Measurements from ENCODE around the gene FAM240B. TPM values are rescaled to one million over a fixed set of nuclear protein-coding genes. Genes with fewer than 3 reads are reported as not detected.

The FAM240B gene
- total and polyA plus RNA-seq, 2 of the 13 experiments (the other 11 are each of a cell fraction or from before 2014, with no cell fraction given), result not detected

DNA sequence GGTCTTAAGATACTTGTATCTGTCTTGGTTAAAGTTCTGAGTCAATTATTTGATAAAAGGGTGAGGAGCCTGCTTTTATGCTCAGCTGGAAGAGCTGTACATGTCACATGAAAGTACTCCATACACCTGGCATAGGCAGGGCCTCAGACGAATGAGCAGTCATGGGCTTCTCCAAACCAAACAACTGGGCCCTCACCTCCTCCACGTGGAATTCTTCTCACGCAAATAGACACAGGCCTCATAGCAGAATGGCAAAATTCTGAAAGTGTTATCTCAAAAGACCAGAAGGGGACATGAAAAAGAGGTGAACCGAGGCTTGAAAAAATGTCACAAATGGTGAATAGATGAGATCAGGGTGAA, 48.6 kb downstream of the FAM240B start:
- 13% methylated on average over 4 of the region's 4 CpGs for WGBS (ENCODE audit: low lambda C conversion rate)
- no peak for TF ChIP-seq EHMT2 (IDR thresholded peaks at IDR 0.05; ENCODE audit: borderline replicate concordance, low read depth, low read length)
- Histone ChIP-seq H3K36me3 (replicated peaks in 1 of 2; ENCODE audit: control insufficient read depth in 1 of 2, insufficient read depth in 2 of 2, low read length in 2 of 2) (no peaks in the 10 kb centered on the region), H2AFZ (ENCODE audit: low read length) (no peak overlapping the region), H3K4me3 (replicated peaks in 1 of 3; ENCODE audit: insufficient read depth in 1 of 3, low read depth in 2 of 3, low read length in 3 of 3) (no peak overlapping the region), H3K4me1 (ENCODE audit: insufficient read depth, low read length) (peaks cover 23% of the 10 kb centered on the region), H3K9me3 (ENCODE audit: low read length) (no peaks in the 10 kb centered on the region), H3K4me2 (ENCODE audit: low read depth, low read length) (no peak overlapping the region), H3K79me2 (ENCODE audit: insufficient read depth, low read length) (no peaks in the 10 kb centered on the region), H3K27ac (ENCODE audit: extremely low read length, insufficient read depth, low read length) (no peak overlapping the region), H3K9ac (ENCODE audit: insufficient read depth, low read depth, low read length) (no peak overlapping the region), H3K27me3 (ENCODE audit: control insufficient read depth in 1 of 2, insufficient read depth in 2 of 2, low read length in 2 of 2) (peaks cover 2 to 44% of the 10 kb centered on the region in 2 experiments; a peak in 2 of 5 replicates), H4K20me1 (ENCODE audit: insufficient read depth, low read length) (no peaks in the 10 kb centered on the region)
- CTCF ChIA-PET (ENCODE audit: low intra/inter-chr PET ratio, low total read pairs), result no interaction called here
- no peak for ATAC-seq
- POLR2A ChIA-PET, result no interaction called here
- BruUV-seq (replicated peaks), result no TSS peak
- DNase-seq (ENCODE audit: low spot score), result no peak
- in situ Hi-C loops (cut with HindIII; ENCODE audit: extremely low pct_ligation_motif_present, low pct_unique_long_range_greater_than_20kb), result loop anchor here (5.0 kb wide), 1 partner anchor 49 kb away; the partner anchor contains the start of gene ANKRD18A
- FAIRE-seq, result no peak
- intact Hi-C loops (cut with micrococcal nuclease; ENCODE audit: unreplicated experiment), result loop anchor here (2.0 to 5.0 kb wide), 2 partner anchors 27 to 254 kb away; no protein-coding TSS in a partner anchor

DNA sequence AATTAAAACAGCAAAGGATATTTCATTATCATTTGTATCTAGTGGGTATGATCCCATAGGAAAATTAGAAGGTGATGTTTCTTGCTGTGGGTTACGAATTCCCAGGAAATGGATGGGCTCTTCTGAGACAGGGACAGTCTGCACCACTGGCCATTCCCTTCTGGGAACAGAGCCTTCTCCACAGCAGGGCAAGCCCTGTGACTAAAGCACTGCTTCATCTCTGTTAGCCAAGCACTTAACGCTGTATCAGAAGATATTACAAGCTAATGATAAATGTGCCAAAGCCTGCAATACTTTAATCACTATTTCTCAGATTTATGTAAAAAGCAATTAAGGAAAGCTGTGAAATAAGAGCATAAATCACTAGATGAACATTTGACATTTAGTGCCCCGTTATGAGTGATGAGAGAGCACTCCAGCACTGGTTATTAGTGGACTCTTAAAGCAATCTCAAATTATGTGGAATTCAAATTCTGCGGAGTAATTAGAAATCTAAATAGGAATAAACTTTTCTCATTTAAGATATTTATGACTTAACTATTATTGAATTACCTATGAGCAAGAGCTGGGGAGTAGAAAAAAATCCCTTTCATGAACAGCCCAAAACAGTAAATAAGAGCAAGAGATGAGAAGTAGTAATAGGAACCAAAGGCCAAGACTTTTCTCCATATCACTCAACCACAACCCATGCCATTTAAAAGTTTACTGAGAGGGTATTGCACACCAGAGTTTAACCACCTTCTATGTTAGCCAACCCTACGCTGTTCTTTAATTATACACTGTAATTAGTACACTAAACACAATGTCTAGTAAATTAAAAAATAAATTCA, 49.2 kb downstream of the FAM240B start:
- ATAC-seq (no peak), FAIRE-seq (no peak), DNase-seq (ENCODE audit: low spot score) (no peak)
- WGBS (ENCODE audit: low lambda C conversion rate), result 32% methylated on average over 5 of the region's 5 CpGs
- BruUV-seq (replicated peaks), result no TSS peak
- CTCF ChIA-PET (ENCODE audit: low intra/inter-chr PET ratio, low total read pairs), result no interaction called here
- Histone ChIP-seq H3K4me2 (ENCODE audit: low read depth, low read length) (no peak overlapping the region), H3K9ac (ENCODE audit: insufficient read depth, low read depth, low read length) (no peak overlapping the region), H2AFZ (ENCODE audit: low read length) (no peak overlapping the region), H3K27ac (ENCODE audit: extremely low read length, insufficient read depth, low read length) (no peak overlapping the region), H3K4me1 (ENCODE audit: insufficient read depth, low read length) (peaks cover 23% of the 10 kb centered on the region), H3K27me3 (ENCODE audit: control insufficient read depth in 1 of 2, insufficient read depth in 2 of 2, low read length in 2 of 2) (peaks cover 2 to 40% of the 10 kb centered on the region in 2 experiments; a peak in 2 of 5 replicates), H3K4me3 (replicated peaks in 1 of 3; ENCODE audit: insufficient read depth in 1 of 3, low read depth in 2 of 3, low read length in 3 of 3) (no peak overlapping the region), H4K20me1 (ENCODE audit: insufficient read depth, low read length) (no peaks in the 10 kb centered on the region), H3K79me2 (ENCODE audit: insufficient read depth, low read length) (no peaks in the 10 kb centered on the region), H3K36me3 (replicated peaks in 1 of 2; ENCODE audit: control insufficient read depth in 1 of 2, insufficient read depth in 2 of 2, low read length in 2 of 2) (no peaks in the 10 kb centered on the region), H3K9me3 (ENCODE audit: low read length) (no peaks in the 10 kb centered on the region)
- in situ Hi-C loops (cut with HindIII; ENCODE audit: extremely low pct_ligation_motif_present, low pct_unique_long_range_greater_than_20kb) (loop anchor here (5.0 kb wide), 1 partner anchor 48 kb away; the partner anchor contains the start of gene ANKRD18A), intact Hi-C loops (cut with micrococcal nuclease; ENCODE audit: unreplicated experiment) (loop anchor here (2.0 to 5.0 kb wide), 2 partner anchors 28 to 253 kb away; no protein-coding TSS in a partner anchor)
- POLR2A ChIA-PET, result interaction anchor here (0.6 kb wide), 1 partner anchor 50 kb away, joined by 3 read pairs; the partner anchor contains the start of gene ANKRD18A
- no peak for TF ChIP-seq PHF21A (CRISPR knock-in tag; IDR thresholded peaks at IDR 0.05)
- TF ChIP-seq PHF8 (CRISPR knock-in tag; IDR thresholded peaks at IDR 0.05), result no peak
- TF ChIP-seq ZNF260 (CRISPR knock-in tag; IDR thresholded peaks at IDR 0.05; ENCODE audit: borderline replicate concordance, low read depth), result no peak
- TF ChIP-seq SMAD3 (CRISPR knock-in tag; IDR thresholded peaks at IDR 0.05), result no peak
- TF ChIP-seq RARG (CRISPR knock-in tag; IDR thresholded peaks at IDR 0.05; ENCODE audit: low read depth), result no peak
- TF ChIP-seq ZFYVE20 (CRISPR knock-in tag; IDR thresholded peaks at IDR 0.05; ENCODE audit: borderline replicate concordance, low read depth), result no peak
- TF ChIP-seq ZNF878 (CRISPR knock-in tag; IDR thresholded peaks at IDR 0.05), result no peak
- TF ChIP-seq ZBTB1 (CRISPR knock-in tag; IDR thresholded peaks at IDR 0.05; ENCODE audit: borderline replicate concordance), result no peak
- TF ChIP-seq, protein P1, sequence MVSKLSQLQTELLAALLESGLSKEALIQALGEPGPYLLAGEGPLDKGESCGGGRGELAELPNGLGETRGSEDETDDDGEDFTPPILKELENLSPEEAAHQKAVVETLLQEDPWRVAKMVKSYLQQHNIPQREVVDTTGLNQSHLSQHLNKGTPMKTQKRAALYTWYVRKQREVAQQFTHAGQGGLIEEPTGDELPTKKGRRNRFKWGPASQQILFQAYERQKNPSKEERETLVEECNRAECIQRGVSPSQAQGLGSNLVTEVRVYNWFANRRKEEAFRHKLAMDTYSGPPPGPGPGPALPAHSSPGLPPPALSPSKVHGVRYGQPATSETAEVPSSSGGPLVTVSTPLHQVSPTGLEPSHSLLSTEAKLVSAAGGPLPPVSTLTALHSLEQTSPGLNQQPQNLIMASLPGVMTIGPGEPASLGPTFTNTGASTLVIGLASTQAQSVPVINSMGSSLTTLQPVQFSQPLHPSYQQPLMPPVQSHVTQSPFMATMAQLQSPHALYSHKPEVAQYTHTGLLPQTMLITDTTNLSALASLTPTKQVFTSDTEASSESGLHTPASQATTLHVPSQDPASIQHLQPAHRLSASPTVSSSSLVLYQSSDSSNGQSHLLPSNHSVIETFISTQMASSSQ (IDR thresholded peaks at IDR 0.05; ENCODE audit: low read depth), result no peak
- TF ChIP-seq, protein P1 (CRISPR knock-in tag; IDR thresholded peaks at IDR 0.05; ENCODE audit: borderline replicate concordance), result no peak
- TF ChIP-seq RCOR2 (CRISPR knock-in tag; IDR thresholded peaks at IDR 0.05), result no peak
- no peak for TF ChIP-seq TGIF2 (CRISPR knock-in tag; IDR thresholded peaks at IDR 0.05)
- no peak for TF ChIP-seq NR2F6 (IDR thresholded peaks at IDR 0.05)
- no peak for TF ChIP-seq NR2F6 (CRISPR knock-in tag; IDR thresholded peaks at IDR 0.05)
